C4-2B (cell line): Measurements from ENCODE around the gene MN1.

Experiments
- ZFX ChIP-seq: fragments of 450-650 bp; IDR thresholded peaks from 2 replicates; pipeline ENCODE4 v1.6.1; 2017
- TF ChIP-seq, protein P1 (sequence below): fragments of 450-650 bp; conservative IDR thresholded peaks from 2 replicates; pipeline ENCODE4 v1.5.1; 2017; ENCODE audit warnings: mild to moderate bottlenecking

DNA sequence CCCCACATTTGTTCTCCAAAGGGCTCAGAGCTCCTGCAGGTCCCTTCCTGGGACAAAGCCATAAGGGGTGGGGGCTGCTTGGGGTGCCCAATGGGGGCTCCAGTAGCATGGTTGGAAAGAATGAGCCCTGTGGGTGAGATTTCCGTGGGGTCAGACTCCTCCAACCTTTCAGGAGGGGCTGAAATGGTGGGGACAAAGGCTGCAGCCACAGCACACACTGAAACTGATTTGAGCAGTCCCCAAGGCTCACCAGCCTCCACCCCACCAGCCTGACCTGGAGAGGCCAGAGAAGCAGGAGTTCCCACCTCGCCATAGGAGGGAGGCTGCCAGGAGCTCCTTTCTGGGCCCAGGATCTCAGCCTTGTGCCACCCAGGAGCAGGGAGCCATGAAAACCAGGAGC is 69.2 kb downstream of the MN1 start:
- TF ChIP-seq, protein P1, sequence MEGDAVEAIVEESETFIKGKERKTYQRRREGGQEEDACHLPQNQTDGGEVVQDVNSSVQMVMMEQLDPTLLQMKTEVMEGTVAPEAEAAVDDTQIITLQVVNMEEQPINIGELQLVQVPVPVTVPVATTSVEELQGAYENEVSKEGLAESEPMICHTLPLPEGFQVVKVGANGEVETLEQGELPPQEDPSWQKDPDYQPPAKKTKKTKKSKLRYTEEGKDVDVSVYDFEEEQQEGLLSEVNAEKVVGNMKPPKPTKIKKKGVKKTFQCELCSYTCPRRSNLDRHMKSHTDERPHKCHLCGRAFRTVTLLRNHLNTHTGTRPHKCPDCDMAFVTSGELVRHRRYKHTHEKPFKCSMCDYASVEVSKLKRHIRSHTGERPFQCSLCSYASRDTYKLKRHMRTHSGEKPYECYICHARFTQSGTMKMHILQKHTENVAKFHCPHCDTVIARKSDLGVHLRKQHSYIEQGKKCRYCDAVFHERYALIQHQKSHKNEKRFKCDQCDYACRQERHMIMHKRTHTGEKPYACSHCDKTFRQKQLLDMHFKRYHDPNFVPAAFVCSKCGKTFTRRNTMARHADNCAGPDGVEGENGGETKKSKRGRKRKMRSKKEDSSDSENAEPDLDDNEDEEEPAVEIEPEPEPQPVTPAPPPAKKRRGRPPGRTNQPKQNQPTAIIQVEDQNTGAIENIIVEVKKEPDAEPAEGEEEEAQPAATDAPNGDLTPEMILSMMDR, result no peak
- no peak for TF ChIP-seq ZFX
